ENCODE measurements around the gene SSC5D. TPM values are rescaled to one million over a fixed set of nuclear protein-coding genes. Genes with fewer than 3 reads are reported as not detected.

The SSC5D gene
- total and polyA plus RNA-seq, 10 of the 15 experiments (the other 5 are each of a cell fraction or from before 2014, with no cell fraction given): 0.03 to 0.13 (median 0.05) TPM; not detected in 4

- TF ChIP-seq CEBPZ (IDR thresholded peaks at IDR 0.05; ENCODE audit: low read depth, low read length) (no peak), GATAD2B (conservative IDR thresholded peaks at IDR 0.05; ENCODE audit: low read depth) (no peak), CREB1 (IDR thresholded peaks at IDR 0.05; ENCODE audit: low read depth) (no peak)
Observed at GRCh38 chr19:55520691-55521292, 32.6 kb downstream of the SSC5D start (continued).

GRCh38 chr19:55525289-55526101, 37.3 kb downstream of the SSC5D start:
- no peaks in the 10 kb centered on the region for H3K36me3 ChIP-seq (ENCODE audit: control insufficient read depth in 2 of 2, insufficient read depth in 2 of 2, low read length in 1 of 2)
- TF ChIP-seq POLR2AphosphoS5 (IDR thresholded peaks at IDR 0.05; ENCODE audit: low read length) (no peak), IKZF1 (conservative IDR thresholded peaks at IDR 0.05) (no peak)
- BruUV-seq (replicated peaks): no TSS peak
- FAIRE-seq: no peak
- no peaks in the 10 kb centered on the region; the same call in 2 of the 3 replicates for H3K9me3 ChIP-seq (replicated peaks; ENCODE audit: control insufficient read depth, insufficient read depth, low read length)
- no peak overlapping the region for H3K4me2 ChIP-seq (ENCODE audit: control insufficient read depth, insufficient read depth)
- in situ Hi-C loops (cut with MboI): no loop called here
- H3K79me2 ChIP-seq (ENCODE audit: control insufficient read depth, insufficient read depth, low read length): no peaks in the 10 kb centered on the region
- no peak overlapping the region for H3K27ac ChIP-seq (ENCODE audit: control insufficient read depth, insufficient read depth)
- H3K27me3 ChIP-seq (replicated peaks in 1 of 2; ENCODE audit: control insufficient read depth in 2 of 2, insufficient read depth in 2 of 2, low read length in 1 of 2): no peaks in the 10 kb centered on the region
- no peaks in the 10 kb centered on the region for H3K4me1 ChIP-seq (ENCODE audit: control insufficient read depth, insufficient read depth, low read length)
- POLR2A ChIA-PET: no interaction called here
- CTCF ChIA-PET: no interaction called here
- H2AFZ ChIP-seq (ENCODE audit: control insufficient read depth, low read depth, low read length): no peak overlapping the region
- no peaks in the 10 kb centered on the region for H4K20me1 ChIP-seq (ENCODE audit: control insufficient read depth, insufficient read depth)
- 40% methylated on average over 29 of the region's 29 CpGs for WGBS (ENCODE audit: insufficient coverage, insufficient replicate concordance, low lambda C conversion rate, missing lambda C conversion rate)
- RAD21 ChIA-PET (ENCODE audit: unreplicated experiment): no interaction called here
- intact Hi-C loops (cut with micrococcal nuclease; ENCODE audit: unreplicated experiment): no loop called here
- ATAC-seq: no peak
- SMC1A ChIA-PET (ENCODE audit: uncharacterized antibody, unreplicated experiment): no interaction called here
- H3K4me3 ChIP-seq: no peak overlapping the region
- no peak overlapping the region for H3K9ac ChIP-seq (ENCODE audit: control insufficient read depth, insufficient read depth, low read length)
- no peak for DNase-seq (ENCODE audit: low read depth, low spot score)

Data from GM12878 (cell line).